GM12891 (cell line): ENCODE data around the gene SFTPA1.
"Not testable (repeated sequence)": the region's sequence is repeated elsewhere in the genome, so short reads cannot be mapped to it uniquely, and the experiment has no call there.

Experiments used
- PAX5 ChIP-seq: IDR thresholded peaks from 2 replicates; pipeline ENCODE4 v1.6.1; 2011; ENCODE audit warnings: low read length, moderate library complexity, mild to moderate bottlenecking; ENCODE audit not compliant: insufficient read depth, severe bottlenecking
- POLR2A ChIP-seq: IDR thresholded peaks from 2 replicates; pipeline ENCODE4 v1.6.1; 2011; ENCODE audit warnings: low read depth, low read length, control low read depth
- POLR2AphosphoS5 ChIP-seq: IDR thresholded peaks from 2 replicates; pipeline ENCODE4 v1.6.1; 2011; ENCODE audit warnings: low read depth, low read length, control low read depth
- SPI1 ChIP-seq: IDR thresholded peaks from 2 replicates; pipeline ENCODE4 v1.6.1; 2011; ENCODE audit warnings: low read depth, low read length, control low read depth
- TAF1 ChIP-seq: IDR thresholded peaks from 2 replicates; pipeline ENCODE4 v1.6.1; 2011; ENCODE audit warnings: low read depth, low read length, control low read depth

GRCh38 chr10:79664686-79665085 lies 53.9 kb downstream of the SFTPA1 start:
- not testable (repeated sequence) for TF ChIP-seq POLR2AphosphoS5, POLR2A, TAF1, PAX5, SPI1
